ENCODE measurements around the gene PAK2. TPM values are rescaled to one million over a fixed set of nuclear protein-coding genes. Genes with fewer than 3 reads are reported as not detected.

PAK2 gene
- total and polyA plus RNA-seq, 2 of the 4 experiments (the other 2 are of a cell fraction), result 31.8 to 36.0 TPM

DNA sequence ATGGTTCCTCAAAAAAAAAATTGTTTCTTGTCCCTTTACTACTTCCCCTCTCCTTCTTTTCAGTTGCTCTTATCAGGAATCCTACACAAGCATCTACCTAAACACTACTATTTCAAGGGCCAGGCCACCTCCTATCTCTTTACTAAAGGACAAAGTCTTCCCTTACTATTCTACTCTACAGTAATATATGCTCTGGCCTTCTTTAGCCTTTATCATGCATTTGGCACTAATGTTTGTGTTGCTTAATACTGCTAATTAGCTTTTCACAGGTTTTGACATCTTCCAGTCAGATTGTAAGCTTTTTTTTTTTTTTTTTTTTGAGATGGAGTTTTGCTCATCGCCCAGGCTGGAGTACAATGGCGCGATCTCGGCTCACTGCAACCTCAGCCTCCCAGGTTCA, 32.9 kb upstream of the PAK2 start:
- Histone ChIP-seq H2BK5ac (ENCODE audit: low read depth, low read length, poor library complexity, severe bottlenecking) (no peak overlapping the region), H2AK9ac (replicated peaks; ENCODE audit: low read depth, low read length, poor library complexity) (no peak overlapping the region), H3K23ac (ENCODE audit: low read depth, low read length) (no peak overlapping the region), H3K9ac (ENCODE audit: low read depth, low read length) (no peak overlapping the region), H4K20me1 (ENCODE audit: insufficient read depth, low read length) (no peaks in the 10 kb centered on the region), H4K91ac (ENCODE audit: insufficient read depth, low read depth, low read length) (no peak overlapping the region), H3K9me3 (ENCODE audit: control insufficient read depth, insufficient read depth, low read length) (no peaks in the 10 kb centered on the region), H3K56ac (ENCODE audit: extremely low read depth, insufficient read depth, low read length) (no peak overlapping the region), H3K4me1 (ENCODE audit: control insufficient read depth, insufficient read depth, low read length) (no peaks in the 10 kb centered on the region), H3K27me3 (ENCODE audit: control insufficient read depth, insufficient read depth, low read length) (no peaks in the 10 kb centered on the region), H3K4ac (ENCODE audit: low read depth, low read length) (no peak overlapping the region), H3K27ac (ENCODE audit: insufficient read depth, low read length) (no peak overlapping the region), H2BK20ac (ENCODE audit: low read depth, low read length) (no peak overlapping the region), H3K18ac (ENCODE audit: low read depth, low read length) (no peak overlapping the region), H2BK15ac (ENCODE audit: low read depth, low read length) (no peak overlapping the region), H2BK120ac (ENCODE audit: low read depth, low read length) (no peak overlapping the region), H3K14ac (replicated peaks; ENCODE audit: low read depth, low read length) (no peak overlapping the region), H3K36me3 (ENCODE audit: control insufficient read depth, insufficient read depth, low read length) (no peaks in the 10 kb centered on the region), H4K5ac (ENCODE audit: low read depth, low read length) (no peak overlapping the region), H3K79me1 (ENCODE audit: low read depth in 1 of 2, low read length in 2 of 2) (0 out of 4 replicates have a peak, but pooled peaks cover 0 to 6% of the 10 kb centered on the region in 2 experiments), H2AFZ (replicated peaks; ENCODE audit: low read length, poor library complexity) (no peak overlapping the region), H3K9me1 (ENCODE audit: insufficient read depth, low read length) (no peaks in the 10 kb centered on the region), H3K4me3 (ENCODE audit: insufficient read depth, low read depth, low read length) (no peak overlapping the region), H2AK5ac (ENCODE audit: low read depth, low read length) (no peak overlapping the region), H4K8ac (ENCODE audit: low read depth in 2 of 2, low read length in 2 of 2) (no peak overlapping the region), H3K4me2 (ENCODE audit: low read depth, low read length) (no peak overlapping the region)
- DNase-seq (no peak), ATAC-seq (ENCODE audit: low read depth) (no peak)
- CTCF ChIA-PET, result no interaction called here
- no peak for TF ChIP-seq MAFK (IDR thresholded peaks at IDR 0.05; ENCODE audit: low read depth, low read length)
- no peak for TF ChIP-seq CHD1 (IDR thresholded peaks at IDR 0.05; ENCODE audit: low read depth, low read length)
- TF ChIP-seq RFX5 (IDR thresholded peaks at IDR 0.05; ENCODE audit: low read depth, low read length), result no peak
- no peak for TF ChIP-seq BHLHE40 (IDR thresholded peaks at IDR 0.05; ENCODE audit: low read depth, low read length)
- TF ChIP-seq, protein P1, sequence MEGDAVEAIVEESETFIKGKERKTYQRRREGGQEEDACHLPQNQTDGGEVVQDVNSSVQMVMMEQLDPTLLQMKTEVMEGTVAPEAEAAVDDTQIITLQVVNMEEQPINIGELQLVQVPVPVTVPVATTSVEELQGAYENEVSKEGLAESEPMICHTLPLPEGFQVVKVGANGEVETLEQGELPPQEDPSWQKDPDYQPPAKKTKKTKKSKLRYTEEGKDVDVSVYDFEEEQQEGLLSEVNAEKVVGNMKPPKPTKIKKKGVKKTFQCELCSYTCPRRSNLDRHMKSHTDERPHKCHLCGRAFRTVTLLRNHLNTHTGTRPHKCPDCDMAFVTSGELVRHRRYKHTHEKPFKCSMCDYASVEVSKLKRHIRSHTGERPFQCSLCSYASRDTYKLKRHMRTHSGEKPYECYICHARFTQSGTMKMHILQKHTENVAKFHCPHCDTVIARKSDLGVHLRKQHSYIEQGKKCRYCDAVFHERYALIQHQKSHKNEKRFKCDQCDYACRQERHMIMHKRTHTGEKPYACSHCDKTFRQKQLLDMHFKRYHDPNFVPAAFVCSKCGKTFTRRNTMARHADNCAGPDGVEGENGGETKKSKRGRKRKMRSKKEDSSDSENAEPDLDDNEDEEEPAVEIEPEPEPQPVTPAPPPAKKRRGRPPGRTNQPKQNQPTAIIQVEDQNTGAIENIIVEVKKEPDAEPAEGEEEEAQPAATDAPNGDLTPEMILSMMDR (conservative IDR thresholded peaks at IDR 0.05; ENCODE audit: low read depth, low read length), result no peak
- no peak for TF ChIP-seq MAZ (IDR thresholded peaks at IDR 0.05; ENCODE audit: borderline replicate concordance, low read depth, low read length)
- TF ChIP-seq SMC3 (IDR thresholded peaks at IDR 0.05; ENCODE audit: low read depth, low read length), result no peak
- TF ChIP-seq, protein P2, sequence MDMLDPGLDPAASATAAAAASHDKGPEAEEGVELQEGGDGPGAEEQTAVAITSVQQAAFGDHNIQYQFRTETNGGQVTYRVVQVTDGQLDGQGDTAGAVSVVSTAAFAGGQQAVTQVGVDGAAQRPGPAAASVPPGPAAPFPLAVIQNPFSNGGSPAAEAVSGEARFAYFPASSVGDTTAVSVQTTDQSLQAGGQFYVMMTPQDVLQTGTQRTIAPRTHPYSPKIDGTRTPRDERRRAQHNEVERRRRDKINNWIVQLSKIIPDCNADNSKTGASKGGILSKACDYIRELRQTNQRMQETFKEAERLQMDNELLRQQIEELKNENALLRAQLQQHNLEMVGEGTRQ (IDR thresholded peaks at IDR 0.05; ENCODE audit: low read depth, low read length), result no peak
- TF ChIP-seq RAD21 (IDR thresholded peaks at IDR 0.05; ENCODE audit: low read length), result no peak
- TF ChIP-seq RCOR1 (IDR thresholded peaks at IDR 0.05; ENCODE audit: insufficient replicate concordance, low read length), result no peak
- TF ChIP-seq MXI1 (IDR thresholded peaks at IDR 0.05; ENCODE audit: borderline replicate concordance, low read depth, low read length), result no peak
- dilution Hi-C loops (cut with HindIII; ENCODE audit: low sequenced_read_pairs, unreplicated experiment), result no loop called here
- no CpG with 5 or more reads among the region's 4 CpGs for WGBS, 2 experiments (ENCODE audit: extremely low coverage in 2 of 2, insufficient read length in 1 of 2)
- no TSS peak for BruUV-seq (replicated peaks)
- in situ Hi-C loops (cut with MboI; ENCODE audit: low sequenced_read_pairs), result no loop called here
- POLR2A ChIA-PET (ENCODE audit: unreplicated experiment), result no interaction called here
- intact Hi-C loops (cut with micrococcal nuclease), result no loop called here
